Testis (tissue), 3 donors: ENCODE measurements around the gene TBX1. TPM values are rescaled to one million over a fixed set of nuclear protein-coding genes. Genes with fewer than 3 reads are reported as not detected.

Source experiments
- DNase-seq: peaks from one replicate; pipeline ENCODE4 v3.0.0-alpha.2; 2019
- H3K27ac ChIP-seq, 2 donors: fragments of 200-600 bp; sonication (generic); one replicate each; pipeline ENCODE4 v1.5.1; 2019
- H3K27me3 ChIP-seq: fragments of 200-600 bp; sonication (generic); one replicate; pipeline ENCODE4 v1.5.1; 2019
- H3K36me3 ChIP-seq: fragments of 200-600 bp; sonication (generic); one replicate; pipeline ENCODE4 v1.5.1; 2017; ENCODE audit warnings: low read depth; ENCODE audit errors: missing control alignments
- H3K4me1 ChIP-seq: fragments of 200-600 bp; sonication (generic); one replicate; pipeline ENCODE4 v1.5.1; 2019
- H3K4me3 ChIP-seq, 2 donors: fragments of 200-600 bp; sonication (generic); one replicate each; pipeline ENCODE4 v1.5.1; 2017 to 2019
- H3K9me3 ChIP-seq: fragments of 200-600 bp; sonication (generic); one replicate; pipeline ENCODE4 v1.5.1; 2017
- CTCF ChIP-seq, 3 experiments: fragments of 450-650 bp in 2 of 3; fragments of 200-600 bp in 1 of 3; sonication (generic) in 1 of 3; IDR thresholded peaks; one replicate each; pipeline ENCODE4 v1.5.1; 2016 to 2019; ENCODE audit warnings: antibody characterized with exemption in 3 of 3, mild to moderate bottlenecking in 2 of 3, moderate library complexity in 1 of 3
- POLR2A ChIP-seq: fragments of 450-650 bp; IDR thresholded peaks from one replicate; pipeline ENCODE4 v1.6.1; 2017; ENCODE audit warnings: antibody characterized with exemption, mild to moderate bottlenecking, moderate library complexity
- WGBS, 2 donors: methylation state at CpG; one replicate each; pipeline ENCODE4 v1.1.5; 2018; 5-methylcytosine and 5-hydroxymethylcytosine counted together
- intact Hi-C: fragments of 100-400 bp; cut with DNase I; formaldehyde crosslinking; loops from one replicate; pipeline ENCODE4 v1.15.1; 2023; ENCODE audit warnings: low total_unique reads
- polyA plus RNA-seq: library from polyadenylated mRNA; stranded (reverse); fragments of 350-450 nt; fragmentation: Illumina TruSeq; extraction: RNeasy Lipid Tissue Mini Kit (QIAGEN cat#74804); gene quantifications from one replicate; pipeline ENCODE4 v1.2.3, GENCODE V29; 2014; ENCODE audit warnings: low read depth, low replicate concordance; ENCODE audit not compliant: insufficient read depth
- total RNA-seq, 2 donors: library from RNA; depleted of rRNA; stranded (reverse); fragments of >200 nt; gene quantifications; one replicate each; pipeline ENCODE4 v1.2.3, GENCODE V29; 2016

Gene TBX1
- total and polyA plus RNA-seq, 3 donors from 2014 or later: 18.1 to 43.4 (median 23.3) TPM

- 47 to 48% methylated on average over 57 to 61 of the region's 61 CpGs for WGBS, 2 donors
- DNase-seq: no peak
- TF ChIP-seq CTCF (IDR thresholded peaks at IDR 0.05): no peak
- Histone ChIP-seq H3K27me3 (no peaks in the 10 kb centered on the region), H3K36me3 (no peaks in the 10 kb centered on the region), H3K4me1 (no peaks in the 10 kb centered on the region), H3K27ac (no peak overlapping the region), H3K9me3 (no peaks in the 10 kb centered on the region), H3K4me3 (no peak overlapping the region)
- intact Hi-C loops: no loop called here
These were observed 33.0 kb upstream of the TBX1 start for GRCh38 chr22:19727310-19728150.

GRCh38 chr22:19728271-19728670, 32.3 kb upstream of the TBX1 start:
- no peaks in the 10 kb centered on the region for H3K36me3 ChIP-seq
- no peak for TF ChIP-seq CTCF (IDR thresholded peaks at IDR 0.05)
- TF ChIP-seq POLR2A: no peak
- no peak overlapping the region for H3K27ac ChIP-seq
- DNase-seq: no peak
- 81 to 85% methylated on average over 6 of the region's 6 CpGs for WGBS, 2 donors
- H3K9me3 ChIP-seq: no peaks in the 10 kb centered on the region
- H3K4me3 ChIP-seq: no peak overlapping the region
- intact Hi-C loops: no loop called here
- H3K4me1 ChIP-seq: no peaks in the 10 kb centered on the region
- H3K27me3 ChIP-seq: no peaks in the 10 kb centered on the region

GRCh38 chr22:19728836-19729235, 31.7 kb upstream of the TBX1 start:
- H3K4me1 ChIP-seq: no peaks in the 10 kb centered on the region
- no peak overlapping the region for H3K27ac ChIP-seq
- 82 to 85% methylated on average over 4 to 10 of the region's 10 CpGs for WGBS, 2 donors
- H3K4me3 ChIP-seq: no peak overlapping the region
- no peaks in the 10 kb centered on the region for H3K9me3 ChIP-seq
- DNase-seq: no peak
- H3K27me3 ChIP-seq: no peaks in the 10 kb centered on the region
- no peaks in the 10 kb centered on the region for H3K36me3 ChIP-seq
- no peak for TF ChIP-seq POLR2A
- no peak for TF ChIP-seq CTCF (IDR thresholded peaks at IDR 0.05)
- intact Hi-C loops: no loop called here

GRCh38 chr22:19729507-19729906, 31.1 kb upstream of the TBX1 start:
- H3K9me3 ChIP-seq: no peaks in the 10 kb centered on the region
- no peaks in the 10 kb centered on the region for H3K4me1 ChIP-seq
- intact Hi-C loops: no loop called here
- DNase-seq: no peak
- no peak overlapping the region for H3K27ac ChIP-seq
- WGBS, 2 donors: 84 to 89% methylated on average over 4 to 9 of the region's 9 CpGs
- H3K27me3 ChIP-seq: no peaks in the 10 kb centered on the region
- no peaks in the 10 kb centered on the region for H3K36me3 ChIP-seq
- TF ChIP-seq CTCF (IDR thresholded peaks at IDR 0.05) (no peak), POLR2A (no peak)
- H3K4me3 ChIP-seq: no peak overlapping the region

GRCh38 chr22:19730198-19730597, 30.4 kb upstream of the TBX1 start:
- no peak overlapping the region for H3K4me3 ChIP-seq
- intact Hi-C loops: loop anchor here (5.0 kb wide), 1 partner anchor 182 kb away; no protein-coding TSS in a partner anchor
- DNase-seq: no peak
- no peak overlapping the region for H3K27ac ChIP-seq
- no peaks in the 10 kb centered on the region for H3K9me3 ChIP-seq
- H3K27me3 ChIP-seq: no peaks in the 10 kb centered on the region
- no peaks in the 10 kb centered on the region for H3K4me1 ChIP-seq
- WGBS, 2 donors: 98 to 100% methylated on average over 2 to 8 of the region's 8 CpGs
- no peaks in the 10 kb centered on the region for H3K36me3 ChIP-seq
- TF ChIP-seq CTCF (IDR thresholded peaks at IDR 0.05): no peak
- no peak for TF ChIP-seq POLR2A
